Measurements from ENCODE around the gene NHS.

Gene NHS

GRCh38 chrX:17740137-17741122 lies 365.4 kb downstream of the NHS start:
- no peak for DNase-seq

GRCh38 chrX:17741123-17741511 lies 366.1 kb downstream of the NHS start:
- no peak for DNase-seq

GRCh38 chrX:17743913-17744312 lies 368.9 kb downstream of the NHS start:
- DNase-seq, result no peak

- DNase-seq, result no peak
Measured at GRCh38 chrX:17744896-17745523, 370.0 kb downstream of the NHS start.

GRCh38 chrX:17747692-17748091 lies 372.7 kb downstream of the NHS start:
- no peak for DNase-seq

GRCh38 chrX:17748684-17749083 lies 373.7 kb downstream of the NHS start:
- DNase-seq, result no peak

GRCh38 chrX:17750436-17750835 lies 375.4 kb downstream of the NHS start:
- DNase-seq, result no peak

GRCh38 chrX:17758382-17758781 lies 383.4 kb downstream of the NHS start:
- DNase-seq, result no peak

- DNase-seq, result no peak
Measured at GRCh38 chrX:17759990-17760389, 385.0 kb downstream of the NHS start.

GRCh38 chrX:17767734-17768133 lies 392.7 kb downstream of the NHS start:
- DNase-seq, result no peak

- DNase-seq, result no peak
Measured at GRCh38 chrX:17768997-17769396, 394.0 kb downstream of the NHS start.

- no peak for DNase-seq
Measured at GRCh38 chrX:17769701-17770269, 394.8 kb downstream of the NHS start.

GRCh38 chrX:17773221-17773876 lies 398.3 kb downstream of the NHS start:
- DNase-seq, result no peak

GRCh38 chrX:17774053-17774452 lies 399.1 kb downstream of the NHS start:
- DNase-seq, result no peak

GRCh38 chrX:17778997-17779396 lies 404.0 kb downstream of the NHS start:
- DNase-seq, result no peak

- no peak for DNase-seq
Measured at GRCh38 chrX:17779434-17779833, 404.4 kb downstream of the NHS start.
